Stimulated activated CD4-positive, alpha-beta T cell treated with anti-CD3 and anti-CD28 coated beads, TNF-alpha, amount 100 ng/mL, for 24 hours (primary cell): ENCODE data around the gene PHTF2.

Source experiments
- DNase-seq, 3 experiments: peaks; one replicate each; pipeline ENCODE4 v3.0.0-alpha.2; 2020; ENCODE audit warnings: low read depth in 3 of 3

PHTF2 gene

DNA sequence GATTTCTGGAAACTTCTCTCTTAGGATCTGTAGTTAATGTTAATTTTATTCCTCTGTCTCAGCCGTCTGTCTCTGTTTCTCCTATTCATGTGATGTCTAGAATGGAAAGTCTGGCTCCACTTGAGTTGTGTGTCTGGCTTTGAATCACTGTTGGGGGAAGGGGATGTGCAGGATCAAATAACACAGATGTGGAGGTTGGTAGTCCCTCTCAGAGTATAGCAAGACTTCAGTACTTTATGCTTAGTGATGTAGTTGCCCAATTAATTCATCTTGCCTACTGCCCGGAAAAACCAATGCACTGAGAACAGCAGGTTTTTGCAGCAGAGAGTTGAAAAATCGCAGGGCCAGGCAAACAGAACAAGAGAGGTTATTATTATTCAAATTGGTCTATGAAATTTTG, 79.2 kb downstream of the PHTF2 start:
- no peak for DNase-seq

- DNase-seq, result no peak
Observed at GRCh38 chr7:77878500-77878899, 79.9 kb downstream of the PHTF2 start.

DNA sequence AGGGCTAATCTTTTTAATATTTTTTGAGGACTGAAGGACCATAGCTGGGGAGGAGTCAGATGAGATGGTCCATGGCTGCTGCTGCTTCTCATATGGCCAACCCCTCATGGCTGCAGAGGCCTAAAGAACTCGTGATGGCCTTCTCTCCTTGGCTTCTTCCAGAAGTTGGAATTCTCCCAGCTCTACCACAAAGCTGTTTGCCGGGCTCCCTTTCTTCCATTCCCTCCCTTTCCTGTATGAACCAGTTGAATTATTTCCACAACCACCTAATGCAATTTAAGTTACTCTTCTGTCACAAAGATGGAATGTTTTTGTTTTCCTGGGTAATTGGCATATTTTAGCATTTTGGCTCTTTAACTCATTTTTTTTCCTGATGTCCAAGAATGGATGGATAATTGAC, 80.7 kb downstream of the PHTF2 start:
- no peak for DNase-seq

- no peak for DNase-seq
Observed at GRCh38 chr7:77881871-77882270, 83.3 kb downstream of the PHTF2 start.

DNA sequence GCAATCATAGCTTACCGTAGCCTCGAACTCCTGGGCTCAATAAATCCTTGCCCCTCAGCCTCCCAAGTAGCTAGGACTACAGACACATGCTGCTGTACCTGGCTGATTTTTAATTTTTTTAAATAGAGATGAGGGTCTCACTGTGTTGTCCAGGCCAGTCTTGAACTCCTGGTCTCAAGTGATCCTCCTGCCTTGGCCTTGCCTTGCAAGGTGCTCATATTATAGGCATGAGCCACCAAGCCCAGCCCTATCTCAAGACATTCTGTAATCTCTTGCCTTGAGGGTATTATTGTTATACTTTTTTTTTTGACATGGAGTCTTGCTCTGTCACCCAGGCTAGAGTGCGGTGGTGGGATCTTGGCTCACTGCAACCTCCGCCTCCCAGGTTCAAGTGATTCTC, 86.6 kb downstream of the PHTF2 start:
- no peak for DNase-seq

- DNase-seq, result no peak
Observed at GRCh38 chr7:77887567-77887966, 89.0 kb downstream of the PHTF2 start.

DNA sequence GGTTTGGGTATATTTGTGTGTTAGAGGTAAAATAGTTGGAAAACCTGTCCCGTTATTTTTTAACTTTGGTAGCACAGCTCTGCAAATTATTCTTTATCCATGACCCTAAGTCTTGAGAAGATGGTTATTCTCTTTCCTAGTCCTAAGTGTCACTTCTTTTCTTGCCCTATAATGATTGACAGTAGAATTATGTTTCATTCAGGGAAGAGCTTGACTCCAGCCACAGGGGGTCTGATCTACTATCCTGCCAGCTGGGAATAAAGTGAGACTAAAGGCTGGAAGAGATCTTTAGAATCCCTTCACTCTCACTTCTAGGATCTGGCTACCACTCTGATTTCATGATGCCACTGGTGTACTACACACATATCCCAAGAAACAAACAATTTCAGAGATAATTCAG, 90.4 kb downstream of the PHTF2 start:
- DNase-seq, result no peak

DNA sequence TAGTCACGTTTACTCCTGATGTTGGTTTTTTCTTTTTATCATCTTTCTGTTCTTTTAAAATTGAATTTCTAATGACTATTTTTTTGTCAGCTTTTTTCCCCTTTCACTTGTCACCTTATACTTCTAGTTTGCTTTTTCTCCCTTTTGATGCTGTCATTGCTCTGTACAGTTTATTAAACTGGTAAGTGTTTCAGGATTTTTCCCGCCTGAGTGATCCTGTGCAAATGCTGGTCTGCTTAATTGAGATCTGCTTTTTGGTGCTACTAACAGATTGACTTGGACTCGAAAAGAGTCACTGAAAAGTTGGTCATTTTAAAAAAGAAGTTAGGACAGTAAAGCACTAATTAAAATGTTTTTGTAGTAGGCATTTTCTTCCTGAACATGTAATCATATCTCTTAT, 95.2 kb downstream of the PHTF2 start:
- DNase-seq, result no peak

DNA sequence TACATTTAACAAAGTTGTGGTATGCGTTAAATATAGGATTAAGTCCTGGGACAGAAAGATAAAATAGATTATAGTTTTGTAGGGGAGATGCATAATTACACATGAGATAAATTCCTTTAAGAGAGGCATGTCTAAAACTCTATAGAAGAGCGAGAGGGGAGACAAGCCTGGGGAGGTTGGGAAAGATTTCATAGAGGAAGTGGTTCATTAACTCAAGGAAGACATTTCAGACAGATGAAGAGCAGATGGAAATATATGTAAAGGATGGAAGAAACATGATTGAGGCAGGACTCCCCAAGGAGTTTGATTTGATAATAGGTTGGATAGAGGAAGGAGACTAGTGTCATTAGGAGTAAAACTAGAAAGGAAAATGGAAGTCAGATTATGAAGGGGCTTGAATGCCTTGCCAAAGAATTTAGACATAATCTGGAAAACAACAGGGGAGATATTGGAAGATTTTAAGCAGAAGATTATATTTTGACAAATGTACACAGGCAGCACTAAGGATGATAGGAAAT, 96.1 kb downstream of the PHTF2 start:
- no peak for DNase-seq

GRCh38 chr7:77895905-77896304, 97.3 kb downstream of the PHTF2 start:
- DNase-seq, result no peak

GRCh38 chr7:77897004-77897547, 98.5 kb downstream of the PHTF2 start:
- no peak for DNase-seq

- no peak for DNase-seq
Observed at GRCh38 chr7:77899516-77899915, 100.9 kb downstream of the PHTF2 start.

DNA sequence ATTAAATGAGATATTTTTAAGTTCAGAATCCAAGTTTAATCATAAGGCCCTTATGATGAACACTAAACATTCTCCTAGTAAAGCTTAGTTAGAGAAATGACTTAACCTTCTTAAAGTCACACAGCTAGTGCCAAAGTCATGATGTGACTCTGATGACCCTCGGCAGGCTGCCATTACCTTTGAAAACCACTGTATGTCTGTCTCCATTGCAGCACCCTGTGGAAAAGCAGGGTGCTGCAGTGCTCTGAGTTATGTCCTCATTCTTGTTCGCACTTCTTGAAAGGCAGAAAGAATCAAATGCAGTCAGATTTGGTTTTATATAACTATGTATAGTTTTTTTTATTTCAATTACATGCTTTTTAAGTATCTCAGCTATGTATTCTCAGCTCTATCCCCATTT, 105.0 kb downstream of the PHTF2 start:
- no peak for DNase-seq

DNA sequence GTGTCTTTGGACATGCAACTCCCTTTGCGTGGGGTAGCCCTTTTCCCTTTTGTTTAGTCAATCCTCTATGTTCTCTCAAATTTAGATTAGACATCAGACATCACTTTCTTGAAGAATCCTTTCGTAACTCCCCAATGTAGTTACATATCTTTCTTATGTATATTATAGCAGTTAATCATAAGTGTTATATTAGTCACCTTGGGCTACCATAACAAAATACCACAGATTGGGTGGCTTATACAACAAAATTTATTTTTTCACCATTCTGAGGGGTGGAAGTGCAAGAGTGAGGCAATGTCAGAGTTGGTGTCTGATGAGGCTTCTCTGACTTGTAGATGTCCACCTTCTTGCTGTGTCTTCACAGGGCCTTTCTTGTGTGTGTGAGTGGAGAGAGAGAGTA, 105.7 kb downstream of the PHTF2 start:
- DNase-seq, result no peak

- no peak for DNase-seq
Observed at GRCh38 chr7:77907281-77907680, 108.7 kb downstream of the PHTF2 start.

GRCh38 chr7:77908664-77909063, 110.1 kb downstream of the PHTF2 start:
- no peak for DNase-seq

DNA sequence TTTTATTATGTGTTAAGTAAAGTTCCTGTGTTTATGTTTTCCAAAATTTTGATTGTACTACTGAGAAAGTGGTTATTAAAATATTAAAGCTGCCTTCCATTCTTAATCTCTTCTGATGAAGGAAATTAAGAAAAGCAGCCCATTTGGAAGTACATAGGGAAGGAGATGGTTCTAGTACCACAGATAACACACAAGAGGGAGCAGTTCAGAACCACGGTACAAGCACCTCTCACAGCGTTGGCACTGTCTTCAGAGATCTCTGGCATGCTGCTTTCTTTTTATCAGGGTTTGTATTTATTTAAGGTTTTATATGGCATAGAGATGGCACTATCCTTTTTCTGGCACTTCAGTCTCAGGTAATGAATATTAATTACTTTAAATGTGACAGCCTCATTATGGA, 111.6 kb downstream of the PHTF2 start:
- DNase-seq, result no peak

DNA sequence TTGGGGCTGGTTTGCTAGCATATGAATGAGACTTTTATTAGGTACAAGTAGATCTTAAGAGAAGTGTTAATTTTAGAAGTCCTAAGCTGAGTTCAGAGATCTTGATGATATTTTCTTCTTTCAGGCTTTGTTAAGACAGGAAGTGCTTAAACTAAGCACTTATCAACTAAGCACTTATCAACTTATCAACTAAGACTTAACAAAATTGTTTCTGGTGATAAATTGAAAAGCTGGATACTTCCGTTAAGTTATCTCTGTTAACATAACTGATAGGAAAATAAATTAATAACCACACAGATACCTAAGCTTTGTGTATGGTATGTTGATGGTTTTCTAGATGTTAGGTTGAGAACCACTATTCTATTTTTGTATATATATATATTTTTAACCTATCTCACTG, 113.7 kb downstream of the PHTF2 start:
- no peak for DNase-seq

- no peak for DNase-seq
Observed at GRCh38 chr7:77913977-77914607, 115.5 kb downstream of the PHTF2 start.

DNA sequence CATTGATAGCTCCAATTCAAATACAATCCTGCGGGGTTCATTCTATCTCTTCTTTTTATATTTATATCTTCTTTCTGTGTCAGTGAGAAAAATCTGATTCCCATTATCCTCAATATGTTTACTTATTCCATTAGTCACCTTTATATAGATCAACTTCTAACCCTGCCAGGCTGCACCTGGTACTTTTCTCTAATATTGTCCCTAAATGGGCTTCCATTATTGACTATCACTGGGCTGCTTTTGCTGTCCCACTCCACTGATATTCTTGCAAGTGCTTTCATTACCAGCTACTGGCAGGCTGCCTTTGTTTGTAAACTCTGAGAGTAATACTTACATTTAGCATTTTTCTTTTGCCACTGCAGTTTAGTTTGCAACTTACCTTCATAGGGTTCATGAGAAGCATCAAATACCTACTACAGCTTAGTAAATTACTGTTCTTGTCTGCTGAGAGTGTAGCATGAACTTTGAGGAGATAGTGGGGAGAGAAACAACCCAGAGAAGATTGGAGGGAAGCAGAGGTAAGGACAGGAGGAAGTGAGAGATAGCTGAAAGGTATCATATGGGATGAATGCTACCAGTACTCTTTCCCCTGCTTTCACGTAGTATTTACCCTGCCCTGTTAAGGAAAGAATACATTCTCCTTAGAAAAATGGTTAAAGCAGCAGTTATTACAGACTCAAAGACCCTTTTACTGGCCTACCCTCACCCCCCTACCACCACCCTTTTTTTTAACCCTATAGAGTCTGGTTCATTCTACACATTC, 119.1 kb downstream of the PHTF2 start:
- DNase-seq, result no peak

DNA sequence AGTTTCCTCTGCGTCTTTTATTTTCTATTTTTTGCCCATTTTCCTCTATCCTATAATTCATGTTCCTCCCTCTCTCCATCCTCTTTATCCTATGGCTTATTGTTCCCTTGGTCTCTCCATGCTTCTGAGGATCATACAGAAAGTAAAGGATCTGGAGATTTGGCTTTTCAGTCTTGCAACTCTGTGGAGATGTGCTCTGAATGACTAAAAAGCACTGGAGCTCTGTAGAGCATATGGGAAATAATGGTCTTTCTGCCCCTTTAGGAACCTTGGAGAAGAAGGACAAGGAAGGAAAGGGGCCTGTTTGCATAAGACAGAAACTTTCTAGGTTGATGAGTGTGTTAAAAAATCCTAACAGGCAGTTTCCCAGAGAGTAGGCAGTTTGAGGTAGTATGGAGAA, 120.1 kb downstream of the PHTF2 start:
- DNase-seq, result no peak

GRCh38 chr7:77923419-77923818, 124.8 kb downstream of the PHTF2 start:
- no peak for DNase-seq

DNA sequence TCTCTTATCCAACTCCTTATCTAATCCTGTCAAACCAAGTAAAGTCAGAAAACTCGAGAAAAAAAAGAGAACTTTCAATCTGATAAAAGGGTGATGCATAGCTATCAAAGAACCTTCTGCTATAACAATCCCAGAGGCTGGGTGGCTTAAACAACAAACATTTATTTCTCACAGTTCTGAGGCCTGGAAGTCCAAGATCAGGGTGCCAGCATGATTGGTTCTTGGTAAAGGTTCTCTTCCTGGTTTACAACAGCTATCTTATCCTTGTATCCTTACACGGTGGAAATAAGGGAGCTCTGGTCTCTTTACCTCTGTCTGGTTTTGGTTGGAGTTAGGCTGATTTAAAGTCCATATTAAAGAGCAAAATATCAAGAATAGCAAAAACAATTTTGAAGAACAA, 131.9 kb downstream of the PHTF2 start:
- no peak for DNase-seq
